Left colon (tissue), 2 donors: ENCODE results near the gene MYBPC2. TPM values are rescaled to one million over a fixed set of nuclear protein-coding genes. Genes with fewer than 3 reads are reported as not detected.

ENCODE experiments used
- total RNA-seq, 2 donors: library from RNA; stranded (reverse); fragmentation: NEBNext Ultra II Directional; extraction: Animal tissue kit (Norgen Biotek cat#: 25700); gene quantifications; one replicate each; pipeline ENCODE4 v1.2.1, GENCODE V29; 2021
- donor health status: DM: no; HTN: no; CAD: no.
- donor health status: DM: yes; HTN: yes; CAD: no.

MYBPC2 gene
- total RNA-seq, 2 donors from 2014 or later = 0.06 TPM; not detected in 1

Other genes with a start within 250 kb of the MYBPC2 start
- gene MYH14, start 229.3 kb upstream of the MYBPC2 start, total RNA-seq = 100 to 1,000 TPM; 455 to 653 TPM
- gene KCNC3, start 103.5 kb upstream of the MYBPC2 start, total RNA-seq = 1 to 10 TPM in 1 of 2 donors, under 1 TPM in 1; 0.76 to 1.3 TPM
- gene NAPSA, start 67.3 kb upstream of the MYBPC2 start, total RNA-seq = 1 to 10 TPM in 1 of 2 donors, under 1 TPM in 1; 0.55 to 1.1 TPM
- 10 to 100 TPM; 61.9 to 75.2 TPM for gene NR1H2, start 56.4 kb upstream of the MYBPC2 start, total RNA-seq
- gene POLD1, start 48.5 kb upstream of the MYBPC2 start, total RNA-seq = 10 to 100 TPM; 26.0 to 28.2 TPM
- gene SPIB, start 14.0 kb upstream of the MYBPC2 start, total RNA-seq = 10 to 100 TPM; 48.2 to 93.6 TPM
- 100 to 1,000 TPM; 125 to 132 TPM for gene EMC10, start 43.6 kb downstream of the MYBPC2 start, total RNA-seq
- gene GARIN5A, start 44.0 kb downstream of the MYBPC2 start, total RNA-seq = 1 to 10 TPM; 1.5 to 3.1 TPM
- 10 to 100 TPM; 32.7 to 35.6 TPM for gene JOSD2, start 78.3 kb downstream of the MYBPC2 start, total RNA-seq
- not detected for gene ASPDH, start 81.0 kb downstream of the MYBPC2 start, total RNA-seq
- 1 to 10 TPM in 1 of 2 donors, under 1 TPM in 1; 0.89 to 1.2 TPM for gene LRRC4B, start 135.5 kb downstream of the MYBPC2 start, total RNA-seq
- gene SYT3, start 207.0 kb downstream of the MYBPC2 start, total RNA-seq = not detected
- not detected for gene C19orf81, start 216.6 kb downstream of the MYBPC2 start, total RNA-seq